Stimulated activated effector memory CD8-positive, alpha-beta T cell treated with anti-CD3 and anti-CD28 coated beads, Interleukin-12 subunit alpha, Interleukin-12 subunit beta, amount 100 ng/mL, for 72 hours (primary cell): ENCODE data around the gene NSUN2.
"Not testable (repeated sequence)": the region's sequence is repeated elsewhere in the genome, so short reads cannot be mapped to it uniquely, and the experiment has no call there.

Experiments
- ATAC-seq: fragments of 150-1000 bp; cut with Tn5 transposase; 2 replicates; pipeline ENCODE4 v1.10.0; 2021
- DNase-seq, 2 donors: peaks; one replicate each; pipeline ENCODE4 v3.0.0; 2021 to 2022; ENCODE audit warnings: low spot score in 2 of 2
- H3K27ac Mint-ChIP-seq: one replicate; pipeline ENCODE4 v1.8.0; 2022; ENCODE audit warnings: mild to moderate bottlenecking, mixed read lengths
- H3K36me3 Mint-ChIP-seq: one replicate; pipeline ENCODE4 v1.8.0; 2022; ENCODE audit warnings: mild to moderate bottlenecking, mixed read lengths
- H3K4me1 Mint-ChIP-seq: one replicate; pipeline ENCODE4 v1.8.0; 2022; ENCODE audit warnings: mixed read lengths
- H3K4me3 Mint-ChIP-seq: one replicate; pipeline ENCODE4 v1.8.0; 2022; ENCODE audit warnings: mild to moderate bottlenecking, mixed read lengths
- H3K9me3 Mint-ChIP-seq: one replicate; pipeline ENCODE4 v1.8.0; 2022; ENCODE audit warnings: mixed read lengths

NSUN2 gene

DNA sequence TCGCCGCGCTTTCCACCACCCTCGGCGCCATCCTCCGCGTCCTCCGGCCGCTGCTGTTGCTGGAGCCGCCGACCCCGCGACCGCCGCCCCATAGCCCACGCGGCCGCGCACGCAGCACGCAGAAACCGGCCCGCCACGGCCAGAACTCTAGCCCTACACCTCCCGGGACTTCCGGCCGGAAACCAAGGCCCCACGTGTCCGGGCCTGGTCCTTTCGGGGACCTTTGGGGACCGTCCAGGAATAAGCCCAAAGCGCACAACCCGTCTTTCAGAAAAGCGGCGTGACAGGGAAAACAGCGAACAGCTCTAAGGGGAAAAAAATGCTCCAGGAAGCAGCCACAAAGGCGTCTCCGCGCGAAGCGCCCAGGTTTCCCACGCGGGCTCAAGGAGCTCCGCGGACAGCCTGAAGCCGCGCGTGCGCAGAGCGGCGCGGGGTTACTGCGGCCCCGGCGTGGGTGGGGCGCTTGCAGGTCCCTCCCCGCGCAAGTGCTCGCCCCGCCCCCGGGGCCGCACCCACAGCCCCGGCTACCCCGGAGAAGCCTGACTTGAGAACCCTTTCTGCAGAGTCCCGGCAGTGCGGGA lies at the start of gene NSUN2, which contains the start of gene SRD5A1:
NSUN2 (minus strand) TSS at position 157 of the 581 bp plus-strand sequence; CDS start at position 92, 65 bp downstream.
SRD5A1 (plus strand) TSS at position 553 of the 581 bp plus-strand sequence. CDS start 137 bp downstream, outside the sequence.
- DNase-seq (peak; percentile 97 to 98), ATAC-seq (peak; percentile 92)
- Mint-ChIP-seq H3K4me1 (peaks cover 44% of the 10 kb centered on the region), H3K27ac (peak within 1 kb of the TSS; percentile 99), H3K36me3 (peaks cover 55% of the 10 kb centered on the region), H3K4me3 (peak within 1 kb of the TSS; percentile 94), H3K9me3 (no peaks in the 10 kb centered on the region)

DNA sequence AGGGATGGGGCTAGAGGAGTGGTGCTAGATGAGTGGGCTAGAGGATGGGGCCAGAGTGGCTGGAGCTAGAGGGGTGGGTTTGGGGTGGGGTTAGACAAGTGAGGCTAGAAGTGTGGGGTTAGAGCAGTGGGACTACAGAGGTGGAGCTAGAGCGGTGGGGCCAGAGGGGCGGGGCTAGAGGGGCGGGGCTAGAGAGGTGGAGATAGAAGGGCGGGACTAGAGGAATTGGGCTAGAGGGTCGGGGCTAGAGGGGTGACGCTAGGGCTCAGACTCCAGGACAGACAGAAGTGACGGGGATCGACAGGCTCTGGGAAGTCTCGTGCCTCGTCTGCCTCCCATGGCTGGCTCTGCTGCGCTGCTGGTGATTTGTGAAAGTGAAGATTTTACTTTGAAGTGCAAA lies 49.4 kb upstream of the NSUN2 start:
- no peak for DNase-seq
- H3K36me3 Mint-ChIP-seq, result no peaks in the 10 kb centered on the region
- no peak overlapping the region for H3K27ac Mint-ChIP-seq
- no peaks in the 10 kb centered on the region for H3K9me3 Mint-ChIP-seq
- ATAC-seq, result peak; percentile 8
- H3K4me1 Mint-ChIP-seq, result peaks cover 14% of the 10 kb centered on the region
- no peak overlapping the region for H3K4me3 Mint-ChIP-seq

DNA sequence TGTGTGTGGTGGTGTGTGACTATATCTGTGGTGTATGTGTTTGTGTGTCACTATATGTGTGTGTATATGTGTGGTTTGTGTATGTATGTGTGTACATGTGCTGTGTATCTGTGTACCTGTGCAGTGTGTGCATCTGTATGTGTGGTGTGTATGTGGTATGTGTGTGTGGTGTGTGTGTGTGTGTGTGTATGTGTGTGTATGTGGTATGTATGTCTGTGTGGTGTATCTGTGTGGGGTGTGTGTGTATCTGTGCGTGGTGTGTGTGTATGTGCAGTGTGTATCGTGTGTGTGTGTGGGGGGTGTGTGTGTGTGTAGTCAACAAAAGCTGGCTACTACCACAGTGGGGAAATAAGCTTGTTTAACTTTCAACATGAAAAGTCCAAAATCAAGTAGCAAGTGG lies 48.8 kb upstream of the NSUN2 start:
- ATAC-seq (no peak), DNase-seq (no peak)
- H3K4me1 Mint-ChIP-seq, result peaks cover 10% of the 10 kb centered on the region
- no peaks in the 10 kb centered on the region for H3K9me3 Mint-ChIP-seq
- H3K4me3 Mint-ChIP-seq, result no peak overlapping the region
- H3K27ac Mint-ChIP-seq, result no peak overlapping the region
- no peaks in the 10 kb centered on the region for H3K36me3 Mint-ChIP-seq

DNA sequence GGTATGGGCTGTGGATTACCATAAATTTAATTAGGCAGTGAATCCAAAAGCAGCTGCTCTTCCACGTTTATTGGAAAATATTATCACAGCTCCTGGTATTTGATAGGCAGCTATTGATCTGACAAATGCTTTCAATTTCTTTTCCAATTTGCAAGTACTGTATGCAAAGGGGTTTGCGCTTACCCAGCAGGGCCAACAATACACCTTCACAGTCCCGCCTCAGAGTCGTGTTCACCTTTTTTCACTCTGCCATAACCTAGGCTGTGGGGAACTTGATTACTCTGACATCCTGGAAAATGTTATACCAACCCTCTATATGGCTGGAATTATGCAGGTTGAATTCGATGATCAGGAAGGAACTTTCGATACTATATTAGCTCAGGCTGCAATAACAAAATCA lies 48.1 kb upstream of the NSUN2 start:
- H3K4me1 Mint-ChIP-seq, result peaks cover 6% of the 10 kb centered on the region
- ATAC-seq (no peak), DNase-seq (no peak)
- no peaks in the 10 kb centered on the region for H3K9me3 Mint-ChIP-seq
- H3K4me3 Mint-ChIP-seq, result no peak overlapping the region
- no peaks in the 10 kb centered on the region for H3K36me3 Mint-ChIP-seq
- H3K27ac Mint-ChIP-seq, result no peak overlapping the region

DNA sequence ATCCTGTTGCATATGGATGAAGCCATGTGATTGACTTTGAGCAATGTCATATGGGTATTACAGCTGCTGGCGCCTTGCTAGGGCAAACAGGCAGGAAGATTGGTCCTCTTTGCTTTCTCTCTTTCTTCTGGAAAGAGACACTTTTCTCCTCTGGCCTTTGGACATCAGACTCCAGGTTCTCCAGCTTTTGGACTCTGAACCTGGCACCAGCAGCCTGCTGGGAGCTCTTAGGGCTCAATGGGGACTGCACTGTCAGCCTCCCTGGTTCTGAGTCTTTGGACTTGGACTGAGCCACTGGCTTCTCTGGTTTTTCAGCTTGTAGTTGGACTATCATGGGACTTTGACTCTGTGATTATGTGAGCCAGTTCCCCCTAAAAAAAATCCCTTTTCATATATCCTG lies 45.5 kb upstream of the NSUN2 start:
- H3K9me3 Mint-ChIP-seq, result no peaks in the 10 kb centered on the region
- H3K4me3 Mint-ChIP-seq, result no peak overlapping the region
- ATAC-seq, result no peak
- no peak for DNase-seq
- H3K27ac Mint-ChIP-seq, result no peak overlapping the region
- no peaks in the 10 kb centered on the region for H3K36me3 Mint-ChIP-seq
- H3K4me1 Mint-ChIP-seq, result peaks cover 6% of the 10 kb centered on the region

DNA sequence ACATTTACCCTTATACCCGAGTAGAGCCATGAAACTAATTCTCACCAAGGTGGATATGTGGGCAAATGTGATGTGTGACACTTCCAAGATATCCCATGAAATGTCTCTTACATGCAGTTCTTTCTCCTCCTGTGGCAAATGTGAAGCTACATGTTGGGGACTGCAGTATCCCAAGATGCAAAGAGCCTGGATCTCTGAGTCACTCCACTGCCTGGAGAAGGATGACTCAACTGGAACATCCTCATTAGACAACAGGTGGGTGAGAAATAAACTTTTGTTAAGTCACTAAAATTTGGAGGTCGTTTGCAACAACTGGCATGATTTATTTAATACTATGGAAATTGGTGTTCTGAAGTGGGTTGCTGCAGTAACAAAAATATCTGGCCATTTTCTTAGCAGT lies 43.9 kb upstream of the NSUN2 start:
- DNase-seq (no peak), ATAC-seq (no peak)
- no peaks in the 10 kb centered on the region for H3K9me3 Mint-ChIP-seq
- H3K36me3 Mint-ChIP-seq, result no peaks in the 10 kb centered on the region
- H3K27ac Mint-ChIP-seq, result no peak overlapping the region
- H3K4me1 Mint-ChIP-seq, result peaks cover 3% of the 10 kb centered on the region
- no peak overlapping the region for H3K4me3 Mint-ChIP-seq

DNA sequence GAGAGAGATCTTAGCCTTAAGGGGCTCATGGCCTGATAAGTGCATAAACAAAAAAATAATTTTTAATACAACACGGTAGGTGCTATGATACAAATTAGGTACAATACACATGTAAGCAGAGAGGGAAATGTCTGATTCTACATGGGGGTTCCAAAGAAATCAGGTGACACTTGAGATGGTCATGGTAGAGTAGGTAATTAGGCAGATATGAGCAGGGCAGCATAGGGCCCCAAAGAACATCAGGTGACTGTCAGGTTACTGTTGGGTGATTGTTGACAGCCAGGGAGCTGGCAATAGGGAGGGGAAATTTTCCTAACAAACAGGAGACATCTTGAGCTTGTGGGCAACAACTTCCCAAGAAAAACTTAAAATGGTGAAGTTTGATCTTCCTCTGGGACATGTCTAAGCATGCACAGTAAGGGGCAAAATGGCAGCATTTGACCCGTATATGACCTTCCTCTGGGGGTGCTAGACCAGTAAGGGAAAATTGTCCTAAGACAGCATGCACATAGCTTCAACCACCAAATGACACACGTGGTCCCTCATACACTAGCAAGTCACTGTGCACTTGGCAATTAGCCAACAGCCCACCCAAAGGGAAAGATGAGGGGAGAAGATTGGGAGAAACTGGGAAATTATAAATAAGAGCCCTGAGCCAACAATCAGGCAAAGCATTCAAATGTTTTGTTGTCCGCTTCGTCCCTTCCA lies 43.1 kb upstream of the NSUN2 start:
- Mint-ChIP-seq H3K4me1 (no peaks in the 10 kb centered on the region), H3K9me3 (no peaks in the 10 kb centered on the region), H3K36me3 (no peaks in the 10 kb centered on the region), H3K27ac (no peak overlapping the region), H3K4me3 (no peak overlapping the region)
- DNase-seq (no peak), ATAC-seq (no peak)

DNA sequence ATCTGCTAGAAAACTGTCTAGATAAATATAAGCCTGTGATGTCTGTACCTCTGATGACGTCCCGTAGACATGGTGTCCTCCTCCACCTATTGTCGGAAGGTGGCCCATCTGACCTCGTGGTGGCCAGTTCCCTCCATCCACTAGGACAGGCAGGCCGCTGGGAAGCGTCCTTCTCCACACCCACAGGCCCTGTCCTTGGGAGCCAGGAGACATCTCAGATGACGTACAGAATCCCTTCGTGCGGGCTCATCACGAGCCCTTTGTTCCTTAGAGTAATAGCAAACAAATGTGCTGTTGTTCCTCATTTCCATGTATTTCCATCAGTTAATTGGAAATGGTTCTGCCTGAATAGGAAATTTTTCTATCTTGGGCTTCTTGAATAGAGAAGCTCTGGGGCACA lies 42.0 kb upstream of the NSUN2 start:
- Mint-ChIP-seq H3K4me1 (no peaks in the 10 kb centered on the region), H3K36me3 (peaks cover 7% of the 10 kb centered on the region), H3K4me3 (no peak overlapping the region), H3K9me3 (no peaks in the 10 kb centered on the region), H3K27ac (no peak overlapping the region)
- DNase-seq (no peak), ATAC-seq (no peak)

DNA sequence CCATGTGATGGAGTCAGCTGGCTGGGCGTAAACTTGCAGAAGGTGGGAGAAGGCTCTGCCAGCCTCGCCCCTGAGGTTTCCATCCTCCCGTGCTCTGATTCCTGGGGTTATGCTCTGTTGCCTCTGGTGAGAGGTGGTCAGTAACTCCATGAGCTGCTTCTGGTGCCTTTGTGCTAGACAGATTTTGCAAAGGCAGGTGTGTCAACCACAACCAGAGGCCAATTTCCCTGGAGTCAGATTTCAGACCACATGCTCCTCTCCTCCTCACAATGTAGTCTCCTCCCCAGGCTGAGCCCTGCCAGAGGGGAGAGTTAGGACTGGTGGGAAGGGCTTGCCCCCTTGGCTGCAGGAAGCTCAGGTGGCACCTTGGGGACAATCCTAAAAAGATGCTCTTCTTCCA lies 41.6 kb upstream of the NSUN2 start:
- DNase-seq (no peak), ATAC-seq (no peak)
- Mint-ChIP-seq H3K36me3 (peaks cover 7% of the 10 kb centered on the region), H3K4me3 (no peak overlapping the region), H3K27ac (no peak overlapping the region), H3K9me3 (no peaks in the 10 kb centered on the region), H3K4me1 (no peaks in the 10 kb centered on the region)

DNA sequence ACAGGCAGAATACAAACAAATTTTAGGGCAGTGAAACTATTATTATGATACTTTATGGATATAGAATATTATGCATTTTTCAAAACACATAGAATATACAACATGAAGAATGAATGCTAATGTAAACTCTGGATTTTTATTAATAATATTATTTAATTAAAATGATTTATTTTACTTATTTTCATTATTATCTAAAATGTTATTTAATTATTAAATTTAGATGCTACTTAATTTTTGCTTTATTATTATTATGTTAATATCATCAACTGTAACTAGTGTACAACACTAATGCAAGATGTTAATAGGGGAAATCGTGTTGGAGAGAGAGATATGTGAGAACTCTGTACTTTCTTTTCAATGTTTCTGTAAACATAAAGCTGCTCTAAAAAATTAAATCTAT lies 41.1 kb upstream of the NSUN2 start:
- no peak for ATAC-seq
- no peak overlapping the region for H3K4me3 Mint-ChIP-seq
- H3K4me1 Mint-ChIP-seq, result no peaks in the 10 kb centered on the region
- H3K9me3 Mint-ChIP-seq, result no peaks in the 10 kb centered on the region
- peaks cover 7% of the 10 kb centered on the region for H3K36me3 Mint-ChIP-seq
- H3K27ac Mint-ChIP-seq, result no peak overlapping the region
- DNase-seq, result no peak

DNA sequence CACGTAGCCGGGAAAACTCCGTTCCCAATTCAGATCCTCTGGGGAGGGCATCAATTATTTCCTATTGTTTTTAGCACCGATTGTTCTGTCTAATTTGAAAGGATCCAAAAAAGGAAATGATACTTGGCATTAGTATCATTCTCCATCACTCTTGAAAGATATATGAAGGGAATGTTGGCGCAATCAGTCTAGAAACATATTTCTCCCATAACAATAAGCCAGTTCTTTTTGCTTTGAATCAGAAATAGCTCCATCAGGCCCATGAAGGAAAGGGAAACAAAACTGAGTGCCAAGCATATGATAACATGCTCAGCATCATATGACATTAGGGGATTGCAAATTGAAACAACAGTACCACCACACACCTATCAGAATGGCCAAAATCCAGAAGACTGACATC lies 40.2 kb upstream of the NSUN2 start:
- H3K9me3 Mint-ChIP-seq, result no peaks in the 10 kb centered on the region
- DNase-seq (no peak), ATAC-seq (no peak)
- H3K4me3 Mint-ChIP-seq, result no peak overlapping the region
- peaks cover 7% of the 10 kb centered on the region for H3K36me3 Mint-ChIP-seq
- H3K4me1 Mint-ChIP-seq, result no peaks in the 10 kb centered on the region
- H3K27ac Mint-ChIP-seq, result no peak overlapping the region

DNA sequence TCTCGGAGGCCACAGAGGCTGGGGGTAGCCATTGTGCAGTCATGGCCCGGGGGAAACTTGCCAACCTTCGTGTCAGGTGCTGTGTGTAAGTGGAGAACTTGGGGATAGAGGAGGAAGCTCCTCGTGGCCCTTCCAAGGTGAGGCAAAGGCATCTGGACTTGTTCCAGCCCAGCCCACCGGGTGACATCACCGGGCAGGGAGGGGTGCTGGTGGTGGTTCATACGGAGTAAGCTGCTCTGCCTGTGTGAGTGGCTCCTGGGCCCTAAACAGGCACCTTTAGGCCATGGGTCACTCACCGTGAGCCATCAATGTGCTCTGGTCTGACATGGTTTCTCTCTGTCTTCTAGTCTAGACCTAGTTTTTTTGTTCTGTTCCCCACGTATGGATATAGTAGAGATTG lies 35.9 kb upstream of the NSUN2 start:
- H3K27ac Mint-ChIP-seq, H3K9me3 Mint-ChIP-seq, DNase-seq, H3K4me3 Mint-ChIP-seq, ATAC-seq, H3K36me3 Mint-ChIP-seq, H3K4me1 Mint-ChIP-seq: not testable (repeated sequence)

DNA sequence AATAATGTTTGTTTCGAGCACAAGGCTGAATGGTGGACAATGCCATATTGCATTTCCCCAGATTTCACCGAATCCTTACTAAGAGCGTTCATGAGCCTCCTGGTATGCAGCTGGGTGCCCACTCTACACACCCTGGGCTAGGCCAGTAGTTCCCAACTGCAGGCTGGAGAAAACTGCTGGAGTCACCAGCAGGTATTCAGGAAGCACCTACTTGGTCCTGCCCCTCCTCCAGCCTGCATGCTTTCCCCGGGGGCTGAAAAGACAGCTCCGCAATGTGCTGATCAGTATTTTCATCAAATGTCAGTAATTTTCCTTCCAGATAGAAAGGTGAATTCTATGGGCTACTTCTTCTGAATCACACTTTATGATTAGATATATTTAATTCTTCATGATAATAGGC lies 34.8 kb upstream of the NSUN2 start:
- no peak for DNase-seq
- Mint-ChIP-seq H3K4me3 (no peak overlapping the region), H3K36me3 (peaks cover 7% of the 10 kb centered on the region), H3K4me1 (no peaks in the 10 kb centered on the region), H3K9me3 (no peaks in the 10 kb centered on the region), H3K27ac (no peak overlapping the region)
- no peak for ATAC-seq

DNA sequence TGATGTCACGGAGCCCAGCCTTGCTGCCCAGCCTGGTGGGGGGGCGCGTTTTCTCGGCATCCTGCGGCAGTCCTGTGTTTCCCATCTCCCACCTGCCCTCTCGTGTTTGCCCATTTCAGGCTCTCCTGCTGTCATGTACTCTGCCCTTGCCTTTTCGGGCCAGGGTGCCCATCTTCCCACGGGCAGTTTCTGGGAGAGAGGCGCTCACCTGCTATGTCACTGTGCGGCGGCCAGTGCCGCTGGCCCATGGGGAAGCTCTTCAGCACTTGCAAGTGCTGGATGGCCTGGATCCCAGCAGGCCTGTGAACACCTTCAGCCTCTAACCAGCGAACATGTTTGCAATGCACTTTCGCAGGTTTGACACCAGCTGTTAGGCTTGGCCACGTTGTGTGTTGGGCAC lies 33.9 kb upstream of the NSUN2 start:
- H3K4me3 Mint-ChIP-seq, result no peak overlapping the region
- DNase-seq, result no peak
- no peak overlapping the region for H3K27ac Mint-ChIP-seq

DNA sequence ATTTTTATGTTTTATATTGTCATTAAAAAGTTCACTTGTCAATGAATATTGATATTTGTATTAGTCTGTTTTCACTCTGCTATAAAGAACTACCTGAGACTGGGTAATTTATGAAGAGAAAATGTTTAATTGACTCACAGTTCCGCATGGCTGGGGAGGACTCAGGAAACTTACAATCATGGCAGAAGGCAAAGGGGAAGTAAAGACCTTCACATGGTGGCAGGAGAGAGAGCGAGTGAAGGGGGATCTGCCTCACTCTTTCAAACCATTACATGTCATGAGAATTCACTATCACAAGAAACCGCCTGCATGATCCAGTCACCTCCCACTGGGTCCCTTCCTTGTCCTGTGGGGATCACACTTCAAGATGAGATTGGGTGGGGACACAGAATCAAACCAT lies 27.8 kb upstream of the NSUN2 start:
- Mint-ChIP-seq H3K4me1 (peaks cover 10% of the 10 kb centered on the region), H3K9me3 (peaks cover 9% of the 10 kb centered on the region), H3K27ac (peak overlapping the region; percentile 63), H3K36me3 (peaks cover 15% of the 10 kb centered on the region), H3K4me3 (no peak overlapping the region)
- ATAC-seq (no peak), DNase-seq (no peak)

More for the DNA sequence above, 33.9 kb upstream of the NSUN2 start:
- ATAC-seq, result no peak
- no peaks in the 10 kb centered on the region for H3K4me1 Mint-ChIP-seq
- H3K9me3 Mint-ChIP-seq, result no peaks in the 10 kb centered on the region
- H3K36me3 Mint-ChIP-seq, result peaks cover 7% of the 10 kb centered on the region

DNA sequence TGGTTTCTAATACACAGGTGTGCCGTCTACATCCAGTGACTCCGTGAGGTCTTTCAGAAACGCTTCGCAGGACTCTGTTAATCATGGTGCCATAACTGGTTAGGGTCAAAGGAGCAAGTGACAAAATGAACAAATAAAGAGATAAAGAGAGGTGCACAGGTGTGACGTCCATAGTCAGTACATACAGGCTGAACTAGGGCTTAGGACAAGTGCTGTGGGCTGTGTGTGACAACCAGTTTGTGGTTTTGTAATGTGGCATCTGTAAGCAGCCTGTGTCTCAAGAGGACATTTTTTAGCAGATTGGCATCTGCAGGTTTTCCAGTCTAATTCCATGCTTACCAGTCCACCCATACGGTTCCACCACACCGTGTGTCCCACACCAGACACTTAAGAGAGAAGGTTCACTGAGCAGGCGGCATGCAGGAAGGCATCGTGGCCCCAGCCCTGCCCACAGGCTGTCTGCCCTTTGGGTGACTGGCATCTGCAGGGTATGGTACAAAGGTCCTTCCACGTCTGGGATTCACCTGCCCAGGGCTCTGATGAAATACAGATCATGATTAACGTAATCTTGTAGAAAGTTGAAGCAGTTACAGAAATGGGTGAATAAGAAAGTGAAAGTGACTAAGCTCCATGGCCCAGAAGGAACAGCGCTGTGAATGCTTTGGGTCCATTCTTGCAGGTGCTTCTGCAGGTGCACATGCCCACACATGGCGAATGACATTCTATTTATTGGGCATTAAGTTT lies 27.3 kb upstream of the NSUN2 start:
- Mint-ChIP-seq H3K27ac (peak overlapping the region; percentile 63), H3K4me1 (peaks cover 10% of the 10 kb centered on the region), H3K36me3 (peaks cover 15% of the 10 kb centered on the region), H3K4me3 (no peak overlapping the region), H3K9me3 (peaks cover 9% of the 10 kb centered on the region)
- ATAC-seq, result peak; percentile 48
- DNase-seq, result no peak
